EL (cell line): Measurements from ENCODE around the gene RPP30.

Source experiments
- DNase-seq: peaks from one replicate; pipeline ENCODE4 v3.0.0-alpha.2; 2016

The RPP30 gene

GRCh38 chr10:90871766-90872647 is at the start of gene RPP30:
TSS of gene RPP30 (plus strand) at chr10:90871974. CDS start at chr10:90871987, 13 bp downstream.
- DNase-seq: peak; percentile 79

- no peak for DNase-seq
These were observed 49.3 kb upstream of the RPP30 start for GRCh38 chr10:90822508-90822907.

- DNase-seq: no peak
These were observed 39.7 kb upstream of the RPP30 start for GRCh38 chr10:90832111-90832510.

GRCh38 chr10:90834326-90834725 is 37.4 kb upstream of the RPP30 start:
- DNase-seq: no peak

GRCh38 chr10:90837486-90837885 is 34.3 kb upstream of the RPP30 start:
- no peak for DNase-seq

- no peak for DNase-seq
These were observed 29.0 kb upstream of the RPP30 start for GRCh38 chr10:90842725-90843124.

GRCh38 chr10:90845726-90846125 is 26.0 kb upstream of the RPP30 start:
- no peak for DNase-seq

GRCh38 chr10:90846746-90847145 is 25.0 kb upstream of the RPP30 start:
- no peak for DNase-seq

- peak; percentile 33 for DNase-seq
These were observed 24.3 kb upstream of the RPP30 start for GRCh38 chr10:90847436-90847835.

- DNase-seq: peak; percentile 41
These were observed 21.6 kb upstream of the RPP30 start for GRCh38 chr10:90849956-90850749.

- no peak for DNase-seq
These were observed 16.6 kb upstream of the RPP30 start for GRCh38 chr10:90855126-90855525.

GRCh38 chr10:90856261-90856660 is 15.5 kb upstream of the RPP30 start:
- DNase-seq: peak; percentile 6

- DNase-seq: no peak
These were observed 14.7 kb upstream of the RPP30 start for GRCh38 chr10:90856964-90857634.

- peak; percentile 58 for DNase-seq
These were observed 13.9 kb upstream of the RPP30 start, which contains the start of gene HTR7 for GRCh38 chr10:90857635-90858460. TSS of gene HTR7 (minus strand) at chr10:90858039. CDS start at chr10:90857671, 368 bp downstream.

- no peak for DNase-seq
These were observed 13.3 kb upstream of the RPP30 start for GRCh38 chr10:90858461-90858968.

- DNase-seq: peak; percentile 81
These were observed 12.4 kb upstream of the RPP30 start for GRCh38 chr10:90859321-90859751.

- DNase-seq: no peak
These were observed 11.0 kb upstream of the RPP30 start for GRCh38 chr10:90860790-90861189.

GRCh38 chr10:90862908-90863514 is 8.8 kb upstream of the RPP30 start:
- peak; percentile 42 for DNase-seq

GRCh38 chr10:90865401-90865800 is 6.4 kb upstream of the RPP30 start:
- DNase-seq: peak; percentile 22

- DNase-seq: no peak
These were observed 5.7 kb upstream of the RPP30 start for GRCh38 chr10:90866050-90866598.

- peak; percentile 79 for DNase-seq
These were observed 452 bp upstream of the RPP30 start for GRCh38 chr10:90871279-90871765.
